Suppressor macrophage treated with lipopolysaccharide for 1 hour (primary cell): ENCODE measurements around the gene CLTA.

Experiments used
- DNase-seq, 3 donors: peaks; one replicate each; pipeline ENCODE4 v3.0.0-alpha.2; 2020 to 2022

Gene CLTA

GRCh38 chr9:36247356-36247755 lies 56.6 kb downstream of the CLTA start:
- no peak for DNase-seq

GRCh38 chr9:36248061-36248460 lies 57.3 kb downstream of the CLTA start:
- DNase-seq: peak; percentile 35 to 77 (median 76)

DNA sequence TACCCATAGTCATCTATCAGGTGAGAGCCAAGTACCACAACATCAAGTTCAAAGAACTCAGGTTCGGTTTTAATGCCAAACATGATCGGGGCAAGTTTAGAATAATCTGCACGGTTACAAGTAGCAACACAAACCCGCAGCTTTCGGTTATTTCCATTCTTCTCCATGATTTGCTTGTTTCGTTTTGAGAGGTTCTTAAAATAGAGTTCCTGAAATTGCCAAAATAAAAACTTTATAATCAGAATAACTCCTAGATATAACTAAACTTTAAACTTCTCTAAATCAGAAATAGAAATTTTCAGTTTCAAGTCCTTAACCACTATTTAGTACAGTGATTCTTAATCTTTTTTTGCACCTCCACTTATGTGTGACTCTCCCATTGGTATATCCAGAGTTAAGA lies 58.5 kb downstream of the CLTA start:
- peak; percentile 15 to 47 (median 38) for DNase-seq

- peak in 2 of 3 donors; percentile 28 to 42 for DNase-seq
These were observed 59.4 kb downstream of the CLTA start for GRCh38 chr9:36250079-36250478.

- DNase-seq: no peak
These were observed 60.7 kb downstream of the CLTA start for GRCh38 chr9:36251428-36251827.

DNA sequence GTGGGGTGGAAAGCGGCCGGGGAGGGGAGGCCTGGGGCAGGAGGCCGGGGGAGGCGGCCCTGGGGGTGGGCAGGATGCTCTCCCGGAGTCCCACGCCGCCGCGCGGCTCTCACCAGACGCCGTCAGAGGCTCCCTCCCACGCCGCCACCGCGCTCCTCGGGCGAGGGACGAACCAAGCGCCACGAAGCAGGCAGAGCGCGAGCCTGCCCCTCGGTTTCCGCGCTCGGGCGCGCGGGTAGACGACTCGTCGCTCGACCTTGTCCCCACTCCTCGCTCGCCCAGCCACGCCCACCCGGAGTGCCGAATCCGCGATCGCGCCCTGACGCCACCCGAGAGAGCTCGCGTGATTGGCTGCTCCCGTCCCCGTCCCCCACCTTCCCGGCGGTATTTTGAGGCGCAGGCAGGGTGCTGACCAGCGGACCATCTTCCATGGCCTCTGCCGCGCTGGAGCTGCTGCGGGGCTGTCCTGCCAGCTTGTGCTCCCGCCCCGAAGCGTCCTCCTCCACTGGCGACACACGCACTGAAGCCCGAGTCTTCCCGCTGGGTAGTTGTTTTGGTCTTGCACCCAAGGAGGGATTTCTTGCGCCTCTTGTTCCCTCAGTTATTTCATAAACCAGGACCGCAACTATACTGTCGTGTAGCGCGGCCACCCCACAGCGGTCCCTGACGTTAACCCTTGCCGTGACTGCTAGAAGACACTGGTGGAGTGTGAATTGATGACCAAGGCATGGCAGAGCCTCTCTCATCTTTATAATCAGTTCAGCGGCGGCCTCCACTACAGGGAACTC lies 67.7 kb downstream of the CLTA start, which contains the start of gene GNE:
TSS of gene GNE (minus strand) at position 241 of the 788 bp plus-strand sequence. CDS start 9,093 bp downstream, outside the sequence.
- peak; percentile 97 to 99 (median 99) for DNase-seq

GRCh38 chr9:36258996-36259533 lies 68.3 kb downstream of the CLTA start:
- peak in 2 of 3 donors; percentile 11 to 19 for DNase-seq
